ENCODE results near the gene VPS4B.

VPS4B gene

DNA sequence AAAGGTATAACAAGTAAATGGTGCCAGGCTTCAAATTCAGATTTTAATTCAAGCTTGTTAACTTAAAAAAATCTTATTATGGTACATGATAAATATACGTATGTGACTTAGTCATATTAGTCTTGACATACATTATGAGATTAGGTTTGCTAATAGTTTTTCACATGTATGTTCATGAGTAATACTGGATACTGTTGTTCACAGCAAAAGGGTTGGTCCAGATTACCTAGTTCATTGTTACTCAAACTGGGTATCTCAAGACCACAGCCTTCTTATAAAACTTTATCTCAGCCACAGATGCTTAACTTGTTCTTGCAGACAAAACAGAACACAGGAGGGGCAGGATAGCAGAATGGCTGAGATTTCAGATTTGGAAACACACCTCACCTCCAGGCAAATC, 26.8 kb downstream of the VPS4B start:
- no peaks in the 10 kb centered on the region for H3K27me3 ChIP-seq (ENCODE audit: insufficient read depth, poor library complexity, severe bottlenecking)
- no peak overlapping the region for H3K27ac ChIP-seq (replicated peaks)
- TF ChIP-seq SPI1 (IDR thresholded peaks at IDR 0.05; ENCODE audit: borderline replicate concordance, low read depth): no peak
- TF ChIP-seq GABPA (IDR thresholded peaks at IDR 0.05; ENCODE audit: low read depth): no peak
- TF ChIP-seq, protein P1, sequence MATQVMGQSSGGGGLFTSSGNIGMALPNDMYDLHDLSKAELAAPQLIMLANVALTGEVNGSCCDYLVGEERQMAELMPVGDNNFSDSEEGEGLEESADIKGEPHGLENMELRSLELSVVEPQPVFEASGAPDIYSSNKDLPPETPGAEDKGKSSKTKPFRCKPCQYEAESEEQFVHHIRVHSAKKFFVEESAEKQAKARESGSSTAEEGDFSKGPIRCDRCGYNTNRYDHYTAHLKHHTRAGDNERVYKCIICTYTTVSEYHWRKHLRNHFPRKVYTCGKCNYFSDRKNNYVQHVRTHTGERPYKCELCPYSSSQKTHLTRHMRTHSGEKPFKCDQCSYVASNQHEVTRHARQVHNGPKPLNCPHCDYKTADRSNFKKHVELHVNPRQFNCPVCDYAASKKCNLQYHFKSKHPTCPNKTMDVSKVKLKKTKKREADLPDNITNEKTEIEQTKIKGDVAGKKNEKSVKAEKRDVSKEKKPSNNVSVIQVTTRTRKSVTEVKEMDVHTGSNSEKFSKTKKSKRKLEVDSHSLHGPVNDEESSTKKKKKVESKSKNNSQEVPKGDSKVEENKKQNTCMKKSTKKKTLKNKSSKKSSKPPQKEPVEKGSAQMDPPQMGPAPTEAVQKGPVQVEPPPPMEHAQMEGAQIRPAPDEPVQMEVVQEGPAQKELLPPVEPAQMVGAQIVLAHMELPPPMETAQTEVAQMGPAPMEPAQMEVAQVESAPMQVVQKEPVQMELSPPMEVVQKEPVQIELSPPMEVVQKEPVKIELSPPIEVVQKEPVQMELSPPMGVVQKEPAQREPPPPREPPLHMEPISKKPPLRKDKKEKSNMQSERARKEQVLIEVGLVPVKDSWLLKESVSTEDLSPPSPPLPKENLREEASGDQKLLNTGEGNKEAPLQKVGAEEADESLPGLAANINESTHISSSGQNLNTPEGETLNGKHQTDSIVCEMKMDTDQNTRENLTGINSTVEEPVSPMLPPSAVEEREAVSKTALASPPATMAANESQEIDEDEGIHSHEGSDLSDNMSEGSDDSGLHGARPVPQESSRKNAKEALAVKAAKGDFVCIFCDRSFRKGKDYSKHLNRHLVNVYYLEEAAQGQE (IDR thresholded peaks at IDR 0.05; ENCODE audit: insufficient replicate concordance, low read depth): no peak
- TF ChIP-seq, protein P2, sequence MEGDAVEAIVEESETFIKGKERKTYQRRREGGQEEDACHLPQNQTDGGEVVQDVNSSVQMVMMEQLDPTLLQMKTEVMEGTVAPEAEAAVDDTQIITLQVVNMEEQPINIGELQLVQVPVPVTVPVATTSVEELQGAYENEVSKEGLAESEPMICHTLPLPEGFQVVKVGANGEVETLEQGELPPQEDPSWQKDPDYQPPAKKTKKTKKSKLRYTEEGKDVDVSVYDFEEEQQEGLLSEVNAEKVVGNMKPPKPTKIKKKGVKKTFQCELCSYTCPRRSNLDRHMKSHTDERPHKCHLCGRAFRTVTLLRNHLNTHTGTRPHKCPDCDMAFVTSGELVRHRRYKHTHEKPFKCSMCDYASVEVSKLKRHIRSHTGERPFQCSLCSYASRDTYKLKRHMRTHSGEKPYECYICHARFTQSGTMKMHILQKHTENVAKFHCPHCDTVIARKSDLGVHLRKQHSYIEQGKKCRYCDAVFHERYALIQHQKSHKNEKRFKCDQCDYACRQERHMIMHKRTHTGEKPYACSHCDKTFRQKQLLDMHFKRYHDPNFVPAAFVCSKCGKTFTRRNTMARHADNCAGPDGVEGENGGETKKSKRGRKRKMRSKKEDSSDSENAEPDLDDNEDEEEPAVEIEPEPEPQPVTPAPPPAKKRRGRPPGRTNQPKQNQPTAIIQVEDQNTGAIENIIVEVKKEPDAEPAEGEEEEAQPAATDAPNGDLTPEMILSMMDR (IDR thresholded peaks at IDR 0.05; ENCODE audit: insufficient read depth, low read length): no peak
- no peak for TF ChIP-seq POLR2AphosphoS5 (IDR thresholded peaks at IDR 0.05; ENCODE audit: low read depth)
- no peak overlapping the region for H3K4me3 ChIP-seq (replicated peaks; ENCODE audit: insufficient read depth, low read length)
- DNase-seq (ENCODE audit: low read depth in 1 of 2, low spot score in 1 of 2): no peak

DNA sequence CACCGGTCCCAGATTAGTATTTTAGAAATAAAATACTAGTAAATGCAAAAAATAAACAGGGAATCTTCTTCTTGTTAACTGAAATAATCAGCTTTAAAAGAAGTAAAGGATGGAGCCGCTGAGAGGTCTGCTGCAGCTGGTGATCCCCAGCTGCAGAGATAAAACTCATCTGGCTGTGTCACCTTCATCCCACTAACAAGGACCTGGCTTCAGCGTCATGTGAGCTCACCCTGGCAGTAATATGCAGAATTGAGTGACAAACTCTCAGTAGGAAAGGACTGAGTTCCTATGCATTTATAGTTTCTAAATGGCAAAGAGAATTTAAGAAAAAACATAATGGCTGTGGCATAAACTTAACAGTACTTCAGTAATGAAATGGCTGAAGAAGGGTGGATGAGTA, 27.3 kb downstream of the VPS4B start:
- TF ChIP-seq POLR2AphosphoS5 (IDR thresholded peaks at IDR 0.05; ENCODE audit: low read depth): no peak
- no peak for TF ChIP-seq GABPA (IDR thresholded peaks at IDR 0.05; ENCODE audit: low read depth)
- TF ChIP-seq, protein P1 (IDR thresholded peaks at IDR 0.05; ENCODE audit: insufficient replicate concordance, low read depth): no peak
- TF ChIP-seq SPI1 (IDR thresholded peaks at IDR 0.05; ENCODE audit: borderline replicate concordance, low read depth): no peak
- TF ChIP-seq, protein P2 (IDR thresholded peaks at IDR 0.05; ENCODE audit: insufficient read depth, low read length): no peak
- Histone ChIP-seq H3K27ac (replicated peaks) (no peak overlapping the region), H3K4me3 (replicated peaks; ENCODE audit: insufficient read depth, low read length) (no peak overlapping the region), H3K27me3 (ENCODE audit: insufficient read depth, poor library complexity, severe bottlenecking) (no peaks in the 10 kb centered on the region)
- no peak for DNase-seq (ENCODE audit: low read depth in 1 of 2, low spot score in 1 of 2)

DNA sequence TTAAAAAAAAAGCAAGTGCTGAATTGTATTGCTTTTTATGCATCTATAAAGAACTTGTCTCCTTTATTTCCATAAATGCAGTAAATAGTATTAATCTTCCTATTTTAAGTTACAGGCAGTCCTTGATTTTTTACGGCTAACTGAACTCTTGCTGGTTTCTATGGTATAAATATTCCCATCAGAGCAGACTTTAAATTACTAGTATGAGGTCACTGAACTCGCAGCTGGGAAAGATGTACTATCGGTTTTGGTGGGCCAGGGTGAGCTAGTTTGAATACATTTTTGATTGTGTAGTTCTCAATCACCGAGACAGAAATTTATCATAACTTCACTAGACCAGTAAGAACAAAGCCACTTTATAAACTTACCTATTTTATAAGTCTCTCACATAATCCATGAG, 34.4 kb downstream of the VPS4B start:
- Histone ChIP-seq H3K27me3 (ENCODE audit: insufficient read depth, poor library complexity, severe bottlenecking) (no peaks in the 10 kb centered on the region), H3K4me3 (replicated peaks; ENCODE audit: insufficient read depth, low read length) (no peak overlapping the region), H3K27ac (replicated peaks) (no peak overlapping the region)
- no peak for DNase-seq (ENCODE audit: low read depth in 1 of 2, low spot score in 1 of 2)
- TF ChIP-seq, protein P1 (IDR thresholded peaks at IDR 0.05; ENCODE audit: insufficient replicate concordance, low read depth): no peak
- TF ChIP-seq, protein P2 (IDR thresholded peaks at IDR 0.05; ENCODE audit: insufficient read depth, low read length): no peak
- no peak for TF ChIP-seq POLR2AphosphoS5 (IDR thresholded peaks at IDR 0.05; ENCODE audit: low read depth)
- no peak for TF ChIP-seq SPI1 (IDR thresholded peaks at IDR 0.05; ENCODE audit: borderline replicate concordance, low read depth)
- no peak for TF ChIP-seq GABPA (IDR thresholded peaks at IDR 0.05; ENCODE audit: low read depth)
